Stimulated activated CD8-positive, alpha-beta memory T cell treated with anti-CD3 and anti-CD28 coated beads, Interleukin-4, amount 100 ng/mL, for 1 hour (primary cell): ENCODE results near the gene SCAP.
"Not testable (repeated sequence)": the region's sequence is repeated elsewhere in the genome, so short reads cannot be mapped to it uniquely, and the experiment has no call there.

Source experiments
- DNase-seq, 2 donors: peaks; one replicate each; pipeline ENCODE4 v3.0.0-alpha.2; 2020; ENCODE audit warnings: low read depth in 2 of 2, low spot score in 1 of 2

The SCAP gene

DNA sequence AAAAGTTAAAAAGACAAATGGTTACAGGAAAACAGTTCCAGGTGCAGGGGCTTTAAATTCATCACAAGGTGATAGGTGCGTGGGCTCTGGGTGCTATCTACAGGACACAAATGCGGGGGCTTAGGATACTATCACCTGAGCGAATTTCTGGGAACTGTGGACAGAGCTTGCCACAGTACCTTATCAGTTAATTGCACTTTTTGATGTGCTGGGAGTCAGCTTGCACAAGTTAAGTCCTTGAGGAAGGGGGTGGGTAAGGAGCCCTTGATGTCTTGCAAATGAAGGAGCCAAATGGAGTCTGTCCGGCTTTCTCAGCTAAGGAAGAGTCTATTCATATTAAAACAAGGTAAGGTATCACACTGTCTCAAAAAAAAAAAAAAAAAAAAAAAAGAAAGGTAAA is 6.0 kb upstream of the SCAP start:
- not testable (repeated sequence) for DNase-seq

DNA sequence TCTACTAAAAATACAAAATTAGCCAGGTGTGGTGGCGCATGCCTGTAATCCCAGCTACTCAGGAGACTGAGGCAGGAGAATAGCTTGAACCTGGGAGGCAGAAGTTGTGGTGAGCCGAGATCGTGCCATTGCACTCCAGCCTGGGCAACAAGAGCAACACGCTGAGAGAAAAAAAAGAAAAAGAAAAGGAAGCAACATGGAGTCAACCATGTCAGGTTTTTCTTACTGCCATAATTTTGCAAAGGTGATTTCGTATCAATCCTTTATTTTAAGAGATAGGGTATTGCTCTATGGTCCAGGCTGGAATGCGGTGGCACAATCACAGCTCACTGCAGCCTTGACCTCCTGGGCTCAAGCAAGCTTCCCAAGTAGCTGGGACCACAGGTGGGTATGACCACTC is 4.5 kb upstream of the SCAP start:
- not testable (repeated sequence) for DNase-seq

DNA sequence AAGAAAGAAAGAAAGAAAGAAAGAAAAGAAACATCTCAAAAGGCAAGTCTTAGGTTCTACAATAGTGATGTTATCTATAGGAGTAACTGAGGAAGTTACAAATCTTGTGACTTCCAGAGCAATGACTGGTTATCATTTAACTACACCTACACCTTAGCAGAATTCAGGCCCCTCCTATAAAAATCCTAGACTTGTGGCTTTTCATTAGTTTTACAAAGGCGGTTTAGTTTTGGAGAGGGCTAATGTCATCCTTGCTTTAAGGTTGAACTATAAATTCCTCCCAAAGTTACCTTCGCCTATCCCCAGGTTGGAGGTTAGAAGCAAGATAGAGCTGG is 4.1 kb upstream of the SCAP start:
- no peak for DNase-seq

DNA sequence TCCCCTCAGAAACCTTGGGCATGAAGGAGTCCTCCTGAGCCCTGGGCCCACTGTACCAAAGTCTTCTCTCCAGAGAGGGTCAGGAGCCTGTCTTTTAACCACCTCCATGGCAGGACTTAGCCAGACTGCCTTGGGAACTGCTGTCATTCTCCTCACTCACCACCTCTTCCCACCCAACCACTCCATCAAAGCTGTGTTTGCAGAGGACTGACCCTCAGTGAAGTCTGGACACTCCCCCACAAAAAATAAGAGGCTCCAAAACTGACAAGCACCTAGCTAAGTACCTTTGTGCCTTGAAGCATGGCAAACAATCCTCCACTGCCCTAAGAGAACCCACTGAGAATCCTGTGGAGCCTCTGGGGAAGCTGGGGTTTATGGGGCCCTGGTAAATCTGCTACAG is 2.3 kb upstream of the SCAP start:
- DNase-seq: no peak

DNA sequence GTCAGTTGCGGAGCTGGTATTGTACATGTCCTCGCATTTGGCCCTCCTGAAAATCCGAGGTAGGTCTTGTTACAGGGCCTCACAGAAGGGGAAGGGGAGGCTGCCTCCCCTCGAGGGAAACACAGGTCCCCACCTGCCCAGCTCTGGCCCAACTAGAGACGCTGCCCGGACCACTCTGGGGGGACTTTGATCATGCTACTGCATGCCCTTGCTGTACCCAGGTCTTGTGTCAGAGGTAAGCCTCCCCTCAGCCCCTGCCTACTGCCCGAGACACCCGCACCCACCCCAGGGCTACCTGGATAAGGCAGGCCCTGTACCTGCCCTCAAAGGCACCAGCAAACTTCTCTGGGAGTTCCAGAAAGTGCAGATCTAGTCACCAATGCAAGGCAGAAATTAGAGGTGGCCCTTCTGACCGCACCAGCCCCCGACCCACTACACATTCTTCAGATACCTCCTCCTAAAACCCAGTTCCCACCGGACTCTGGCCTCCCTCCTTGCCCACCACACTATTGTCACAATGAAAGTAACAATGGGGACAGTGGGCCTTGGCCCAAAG is 981 bp upstream of the SCAP start:
- DNase-seq: no peak

DNA sequence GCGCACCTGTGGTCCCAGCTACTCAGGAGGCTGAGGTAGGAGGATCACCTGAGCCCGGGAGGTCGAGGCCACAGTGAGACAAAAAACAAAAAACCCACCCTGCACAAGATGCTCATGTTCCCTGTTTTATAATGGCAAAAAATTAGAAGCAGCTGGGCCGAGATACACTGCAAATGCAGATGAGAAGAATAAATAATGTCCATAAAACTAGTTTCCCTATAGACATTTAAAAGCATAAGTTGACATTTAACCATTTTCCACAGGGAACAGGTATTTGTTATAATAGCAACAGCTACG is 537 bp upstream of the SCAP start:
- no peak for DNase-seq

DNA sequence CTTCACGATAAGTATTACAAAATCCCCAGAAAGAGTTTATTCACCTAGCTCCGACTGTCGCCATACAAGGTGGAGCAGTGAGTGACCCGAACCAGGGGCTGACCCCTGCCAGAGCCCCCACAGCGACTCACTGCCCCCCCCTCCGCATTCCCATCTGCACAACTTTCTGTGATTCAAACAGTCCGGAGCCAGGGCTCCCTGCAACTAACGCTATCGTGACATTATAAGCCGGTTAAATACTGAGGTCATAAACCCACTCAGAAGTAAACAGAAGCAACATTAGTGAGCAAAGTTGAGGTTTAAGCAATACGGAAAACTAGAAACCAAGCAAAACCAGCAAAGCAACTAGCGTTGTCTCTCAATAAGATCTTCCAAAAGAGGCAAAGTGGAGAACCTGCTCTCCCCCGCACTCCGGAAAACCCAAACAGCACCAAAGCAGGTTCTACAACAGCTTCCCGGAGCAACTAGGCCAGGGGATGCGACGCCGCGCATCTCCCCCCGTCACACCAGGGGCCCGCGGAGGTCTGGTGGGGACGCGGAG is 642 bp downstream of the SCAP start:
- DNase-seq: peak in 1 of 2 donors; percentile 10

DNA sequence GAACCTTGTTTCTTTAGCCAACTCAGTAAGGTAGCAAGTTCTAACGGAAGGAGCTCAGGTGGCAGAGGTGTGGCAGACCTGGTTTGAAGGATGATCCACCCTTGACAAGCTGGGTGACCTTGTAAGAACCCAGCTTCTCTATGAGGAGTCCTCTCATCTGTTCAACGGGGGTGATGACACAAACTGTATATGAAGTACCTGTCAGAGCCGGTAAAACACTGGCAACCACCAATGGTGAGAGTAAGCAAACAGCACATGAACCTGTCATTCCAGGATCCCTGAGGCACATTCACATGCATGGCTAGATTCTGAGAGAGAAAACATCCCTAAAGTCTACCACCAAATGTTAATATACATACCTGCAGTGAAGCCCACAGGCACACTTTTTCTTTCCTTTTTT is 2.4 kb downstream of the SCAP start:
- no peak for DNase-seq

DNA sequence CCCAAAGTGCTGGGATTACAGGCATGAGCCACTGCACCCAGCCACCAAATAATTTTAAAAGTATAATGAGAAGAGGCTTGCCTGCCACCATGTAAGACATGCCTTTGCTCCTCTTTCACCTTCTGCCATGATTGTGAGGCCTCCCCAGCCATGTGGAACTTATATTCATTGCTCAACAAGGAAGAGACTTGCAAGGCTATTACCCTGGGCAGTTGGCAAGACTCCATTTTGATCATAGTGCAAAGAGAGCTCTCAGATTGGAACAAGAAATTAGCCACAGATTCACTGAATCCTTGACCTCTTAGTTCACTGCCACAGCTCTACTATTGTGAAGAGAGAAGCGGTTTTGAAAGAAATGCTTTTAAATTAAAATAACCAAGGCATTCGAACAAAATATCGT is 6.1 kb downstream of the SCAP start:
- DNase-seq: no peak

DNA sequence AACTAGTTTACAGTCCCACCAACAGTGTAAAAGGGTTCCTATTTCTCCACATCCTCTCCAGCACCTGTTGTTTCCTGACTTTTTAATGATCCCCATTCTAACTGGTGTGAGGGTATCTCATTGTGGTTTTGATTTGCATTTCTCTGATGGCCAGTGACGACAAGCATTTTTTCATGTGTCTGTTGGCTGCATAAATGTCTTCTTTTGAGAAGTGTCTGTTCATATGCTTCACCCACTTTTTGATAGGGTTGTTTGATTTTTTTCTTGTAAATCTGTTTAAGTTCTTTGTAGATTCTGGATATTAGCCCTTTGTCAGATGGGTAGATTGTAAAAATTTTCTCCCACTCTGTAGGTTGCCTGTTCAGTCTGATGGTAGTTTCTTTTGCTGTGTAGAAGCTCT is 7.4 kb downstream of the SCAP start:
- not testable (repeated sequence) for DNase-seq

DNA sequence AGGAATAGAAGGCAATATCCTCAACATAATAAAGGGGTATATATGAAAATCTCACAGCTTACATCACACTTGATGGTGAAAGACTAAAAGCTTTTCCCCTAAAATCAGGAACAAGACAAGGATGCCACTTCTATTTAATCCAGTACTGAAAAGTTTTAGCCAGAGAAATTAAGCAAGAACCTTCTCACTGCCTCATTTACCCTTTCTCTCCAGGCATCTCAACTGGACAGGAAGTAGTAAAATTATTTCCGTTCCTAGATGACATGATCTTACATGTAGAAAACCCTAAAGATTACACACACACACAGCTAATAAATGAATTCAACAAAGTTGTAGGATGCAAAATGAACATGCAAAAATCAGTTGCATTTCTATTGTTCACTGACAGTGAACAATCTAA is 11.2 kb downstream of the SCAP start:
- DNase-seq: no peak

DNA sequence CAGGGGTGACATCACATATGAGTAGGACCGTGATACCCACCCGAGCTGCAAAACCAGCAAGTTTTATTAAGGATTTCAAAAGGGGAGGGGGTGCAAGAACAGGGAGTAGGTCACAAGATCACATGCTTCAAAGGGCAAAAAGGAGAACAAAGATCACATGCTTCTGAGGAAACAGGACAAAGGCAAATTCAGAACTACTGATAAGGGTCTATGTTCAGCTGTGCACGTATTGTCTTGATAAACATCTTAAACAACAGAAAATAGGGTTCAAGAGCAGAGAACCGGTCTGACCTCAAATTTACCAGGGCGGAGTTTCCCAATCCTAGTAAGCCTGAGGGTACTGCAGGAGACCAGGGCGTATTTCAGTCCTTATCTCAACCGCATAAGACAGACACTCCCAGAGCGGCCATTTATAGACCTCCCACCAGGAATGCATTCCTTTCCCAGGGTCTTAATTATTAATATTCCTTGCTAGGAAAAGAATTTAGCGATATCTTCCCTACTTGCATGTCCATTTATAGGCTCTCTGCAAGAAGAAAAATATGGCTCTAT is 16.1 kb downstream of the SCAP start:
- DNase-seq: not testable (repeated sequence)

DNA sequence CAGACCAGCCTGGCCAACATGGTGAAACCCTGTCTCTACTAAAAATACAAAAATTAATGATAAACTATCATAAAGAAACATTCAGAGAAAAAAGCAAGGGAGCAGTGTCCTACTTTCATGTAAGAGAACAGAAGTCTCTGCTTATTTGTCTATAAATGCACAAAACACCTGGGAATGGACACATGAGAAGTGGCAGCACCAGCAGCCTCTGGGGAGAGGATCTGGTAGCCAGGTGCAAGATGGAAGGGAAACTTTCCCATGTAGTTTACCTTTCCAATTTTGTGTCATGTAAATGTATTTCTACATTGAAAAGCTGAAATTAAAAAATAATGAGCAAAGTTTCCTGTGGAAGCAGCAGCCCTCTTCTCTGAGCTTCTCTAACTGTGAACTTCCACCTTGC is 18.8 kb downstream of the SCAP start:
- no peak for DNase-seq

DNA sequence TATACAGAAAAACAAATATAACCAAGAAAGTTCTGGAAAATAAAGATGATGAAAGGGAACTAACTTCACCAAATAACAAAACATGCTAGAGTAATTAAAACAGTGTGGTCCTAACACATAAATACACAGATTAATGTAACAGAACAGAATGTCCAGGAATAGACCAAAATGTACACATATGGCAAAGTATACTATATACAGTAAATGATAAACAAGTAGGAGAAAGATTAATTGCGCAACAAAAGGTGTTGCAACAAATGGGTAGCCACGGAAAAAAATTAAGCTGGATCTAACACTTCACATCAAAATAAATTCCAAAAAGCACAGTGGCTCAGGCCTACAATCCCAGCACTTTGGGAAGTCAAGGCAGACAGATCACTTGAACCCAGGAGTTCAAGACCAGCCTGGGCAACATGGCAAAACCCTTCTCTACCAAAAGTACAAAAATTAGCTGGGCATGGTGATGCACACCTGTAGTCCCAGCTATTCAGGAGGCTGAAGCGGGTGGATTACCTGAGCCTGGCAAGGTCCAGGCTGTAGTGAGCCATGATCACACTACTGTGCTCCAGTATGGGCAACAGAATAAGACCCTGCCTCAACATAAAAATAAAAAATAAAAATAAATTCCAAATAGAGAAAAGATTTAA is 19.8 kb downstream of the SCAP start:
- no peak for DNase-seq

DNA sequence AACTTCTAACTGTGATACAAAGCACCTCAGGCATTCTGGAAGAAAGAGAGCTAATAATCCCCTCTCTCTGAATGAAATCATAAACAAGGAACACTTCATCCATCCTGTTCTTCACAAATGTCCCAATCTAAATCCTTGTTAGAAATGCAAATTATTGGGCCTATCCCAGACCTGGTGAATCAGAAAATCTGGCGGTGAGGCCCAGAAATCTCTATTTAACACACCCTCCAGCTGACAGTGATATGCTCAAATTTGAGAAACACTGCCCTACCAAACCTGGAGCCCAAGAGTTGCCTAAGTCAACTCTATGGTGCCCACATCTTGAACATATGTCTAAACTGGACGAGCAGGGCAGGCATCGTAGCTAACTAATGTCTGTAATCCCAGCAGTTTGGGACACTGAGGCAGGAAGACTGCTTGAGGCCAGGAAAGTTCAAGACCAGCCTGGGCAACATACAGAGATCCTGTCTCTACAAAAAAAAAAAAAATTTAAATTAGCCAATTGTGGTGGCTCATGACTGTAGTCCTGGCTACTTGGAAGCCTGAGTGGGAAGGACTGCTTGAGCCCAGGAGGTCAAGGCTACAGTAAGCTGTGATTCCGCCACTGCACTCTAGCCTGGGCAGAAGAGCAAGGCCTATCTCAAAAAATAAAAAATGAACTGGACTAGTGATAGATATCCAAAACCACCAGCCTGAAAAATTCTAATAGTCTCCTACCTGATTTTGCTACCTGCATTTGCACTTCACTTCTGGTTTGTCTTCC is 23.1 kb downstream of the SCAP start:
- no peak for DNase-seq

DNA sequence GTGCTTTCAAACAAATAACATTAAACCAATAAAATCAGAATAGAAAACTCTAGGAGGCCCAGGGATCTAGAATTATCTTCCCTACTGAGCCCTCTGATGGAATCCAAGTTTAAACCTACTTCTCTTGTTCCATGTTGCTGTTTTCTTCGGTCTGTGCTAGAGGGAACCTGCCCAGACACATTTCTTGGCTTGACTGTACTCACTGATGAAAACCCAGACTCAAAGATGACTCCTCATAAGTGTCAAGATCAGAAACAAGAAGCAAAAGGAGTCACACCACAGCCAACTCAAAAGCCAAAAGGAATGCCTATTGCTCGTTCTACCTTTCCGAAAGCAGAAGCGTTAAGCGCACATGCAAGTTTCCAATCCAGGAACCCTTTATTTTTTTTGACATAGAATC is 31.6 kb downstream of the SCAP start:
- no peak for DNase-seq

DNA sequence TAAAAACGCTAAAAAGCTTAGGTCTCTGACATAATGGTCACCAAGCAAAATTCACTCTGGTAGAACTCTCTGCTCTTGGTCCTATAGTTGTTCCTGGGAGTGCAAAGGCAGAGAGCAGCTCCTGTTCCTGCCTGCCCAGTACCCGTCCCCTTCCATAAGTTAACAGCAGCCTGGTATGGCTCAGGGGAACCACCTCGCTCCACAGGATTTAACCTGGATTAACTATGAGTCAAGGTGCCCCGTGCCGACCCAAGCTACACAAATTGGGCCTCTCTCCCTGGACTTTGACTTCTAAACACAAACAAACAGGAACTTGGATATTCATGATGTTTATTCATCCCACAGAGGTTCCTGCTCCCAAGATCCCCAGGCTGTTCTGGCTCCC is 32.1 kb downstream of the SCAP start:
- no peak for DNase-seq

DNA sequence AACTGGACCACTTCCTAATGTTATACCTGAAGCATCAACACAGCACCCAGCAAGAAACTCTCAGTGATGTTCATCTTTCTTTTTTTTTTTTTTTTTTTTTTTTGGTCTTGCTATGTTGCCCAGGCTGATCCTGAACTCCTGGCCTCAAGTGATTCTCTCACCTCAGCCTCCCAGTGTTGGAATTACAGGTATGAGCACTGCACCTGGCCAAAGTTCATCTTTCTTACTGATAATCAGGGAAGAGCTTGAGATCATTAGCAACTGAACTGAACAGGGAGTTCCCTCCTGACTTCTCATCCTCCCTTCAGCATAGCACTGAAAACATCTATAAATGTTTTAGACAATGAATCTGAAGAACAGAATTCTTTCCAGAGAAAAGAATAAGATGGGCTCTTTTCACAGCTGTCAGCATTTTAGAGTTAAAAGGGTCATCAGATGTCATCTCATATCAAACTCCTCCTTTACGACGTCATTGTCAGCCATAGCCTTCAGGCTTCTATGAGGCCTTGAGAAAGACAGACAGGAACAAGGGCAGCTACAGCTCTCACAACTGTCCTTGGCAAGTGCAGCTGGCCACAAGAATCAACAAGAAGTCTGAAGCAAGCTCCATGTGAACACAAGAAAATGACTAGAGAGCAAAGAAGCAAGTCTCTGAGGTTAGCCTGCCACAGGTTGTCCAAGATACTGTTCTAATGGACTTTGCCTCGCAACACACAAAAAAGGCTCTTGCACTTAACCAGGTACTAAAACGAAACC is 33.8 kb downstream of the SCAP start:
- no peak for DNase-seq

DNA sequence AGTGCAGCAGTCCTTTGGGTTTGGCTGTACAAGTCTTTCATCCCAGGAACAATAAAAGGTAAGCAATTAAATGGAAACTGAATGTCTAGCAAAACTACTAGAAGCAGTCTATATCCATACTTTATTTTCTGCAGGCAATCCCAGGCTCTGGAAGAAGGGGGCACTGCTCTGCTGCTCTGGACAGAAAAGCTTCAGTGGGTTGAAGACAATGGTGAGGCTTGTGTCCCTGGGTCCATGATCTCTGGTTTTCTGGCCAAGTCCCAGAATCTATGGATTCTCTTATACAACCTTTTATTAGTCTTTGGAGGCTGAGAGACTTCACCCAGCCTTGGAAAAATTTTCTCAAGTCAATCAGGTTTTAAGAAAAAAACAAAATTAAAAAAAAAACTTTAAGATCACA is 35.6 kb downstream of the SCAP start:
- no peak for DNase-seq

DNA sequence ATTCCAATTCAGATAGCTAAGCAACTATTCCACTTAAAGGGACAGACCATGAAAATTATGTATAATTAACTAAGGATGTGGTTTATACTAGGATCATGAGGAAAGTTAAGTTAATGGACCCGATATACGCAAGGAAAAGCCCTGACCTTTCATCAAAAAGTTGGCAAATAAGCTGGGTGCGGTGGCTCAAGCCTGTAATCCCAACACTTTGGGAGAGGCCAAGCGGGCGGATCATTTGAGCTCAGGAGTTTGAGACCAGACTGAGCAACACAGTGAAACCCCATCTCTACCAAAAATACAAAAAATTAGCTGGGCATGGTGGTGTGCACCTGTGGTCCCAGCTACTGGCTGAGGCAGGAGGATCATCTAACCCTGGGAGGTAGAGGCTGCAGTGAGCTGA is 39.6 kb downstream of the SCAP start:
- DNase-seq: no peak

DNA sequence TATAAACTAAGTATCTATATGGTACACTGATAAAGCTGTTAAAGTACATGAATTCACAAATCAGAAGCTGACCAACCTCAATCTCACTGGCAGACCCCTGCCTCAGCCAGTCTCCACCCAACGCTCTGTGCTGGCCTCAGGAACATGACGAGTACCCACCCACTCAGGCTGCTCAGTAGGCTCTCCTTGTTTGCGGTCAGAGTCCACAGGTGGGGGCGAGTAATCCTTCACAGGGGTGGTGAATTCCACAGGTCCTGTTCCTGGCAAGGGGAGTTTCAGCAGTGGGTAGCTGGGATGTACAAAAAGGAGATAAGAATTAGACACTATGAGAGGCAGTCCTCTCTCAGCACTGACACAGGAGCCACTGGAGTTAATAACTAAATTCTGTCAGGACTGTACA is 40.9 kb downstream of the SCAP start:
- no peak for DNase-seq

DNA sequence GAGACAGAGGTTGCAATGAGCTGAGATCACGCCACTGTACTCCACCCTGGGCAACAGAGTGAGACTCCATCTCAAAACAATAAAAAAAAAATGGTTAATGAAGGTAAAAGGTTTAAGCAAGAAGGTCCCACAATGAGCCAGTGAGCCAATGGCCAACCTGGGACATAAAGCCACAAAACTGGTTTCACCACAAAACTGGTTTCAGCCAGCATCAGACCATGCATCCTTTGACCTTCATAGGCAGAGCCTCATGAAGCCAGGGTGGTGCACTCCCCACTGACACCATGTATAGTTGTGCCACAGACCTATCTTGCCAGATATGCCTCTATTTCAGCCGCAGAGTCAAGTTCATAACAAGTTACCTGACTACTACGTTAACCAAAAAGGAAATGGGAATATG is 41.9 kb downstream of the SCAP start:
- no peak for DNase-seq
